SU-DHL-6 (cell line): Measurements from ENCODE around the gene KIF5C.

Experiments used
- H2AFZ ChIP-seq: fragments of 200-600 bp; sonication (generic); 2 replicates; pipeline ENCODE4 v1.6.1; 2014; ENCODE audit warnings: low read depth, mild to moderate bottlenecking, moderate library complexity, mixed read lengths, antibody characterized with exemption, low read length; ENCODE audit not compliant: severe bottlenecking
- H3F3A ChIP-seq: fragments of 200-600 bp; shearing (Covaris generic); 2 replicates; pipeline ENCODE4 v1.6.0; 2016; ENCODE audit warnings: antibody characterized with exemption, mild to moderate bottlenecking; ENCODE audit not compliant: insufficient read depth
- H3K27ac ChIP-seq: fragments of 200-600 bp; sonication (generic); 2 replicates; pipeline ENCODE4 v1.5.1; 2016; ENCODE audit warnings: low read depth, mild to moderate bottlenecking, low read length, moderate library complexity, mixed read lengths
- H3K27me3 ChIP-seq: fragments of 200-600 bp; sonication (generic), shearing (Covaris generic); 2 replicates; pipeline ENCODE4 v1.6.0; 2014; ENCODE audit warnings: mild to moderate bottlenecking, low read length
- H3K36me3 ChIP-seq: fragments of 200-600 bp; sonication (generic); 2 replicates; pipeline ENCODE4 v1.6.1; 2014; ENCODE audit warnings: mild to moderate bottlenecking, low read length, mixed read lengths
- H3K4me2 ChIP-seq: fragments of 300-600, 200-600 bp; shearing (Covaris generic), sonication (generic); 2 replicates; pipeline ENCODE4 v1.6.0; 2014; ENCODE audit warnings: low read length, low read depth, mild to moderate bottlenecking; ENCODE audit not compliant: poor library complexity, severe bottlenecking
- H3K4me3 ChIP-seq: fragments of 200-600 bp; sonication (generic); 2 replicates; pipeline ENCODE4 v1.5.1; 2014; ENCODE audit warnings: antibody characterized with exemption, low read length, mild to moderate bottlenecking, mixed read lengths; ENCODE audit not compliant: insufficient read depth, poor library complexity, severe bottlenecking
- H3K79me2 ChIP-seq: fragments of 200-600 bp; sonication (generic); 2 replicates; pipeline ENCODE4 v1.6.1; 2014; ENCODE audit warnings: mild to moderate bottlenecking, low read length, moderate library complexity; ENCODE audit not compliant: insufficient read depth
- H3K9ac ChIP-seq: fragments of 200-600 bp; sonication (generic); 2 replicates; pipeline ENCODE4 v1.7.0; 2014; ENCODE audit warnings: mild to moderate bottlenecking, low read length
- H3K9me2 ChIP-seq: fragments of 200-600 bp; sonication (generic); replicated peaks from 2 replicates; pipeline ENCODE4 v1.6.1; 2014; ENCODE audit warnings: low read length; ENCODE audit not compliant: insufficient read depth
- H3K9me3 ChIP-seq: fragments of 200-600 bp; sonication (generic); 2 replicates; pipeline ENCODE4 v1.6.1; 2014; ENCODE audit warnings: low read length, mixed read lengths; ENCODE audit not compliant: insufficient read depth
- H4K20me1 ChIP-seq: fragments of 200-600 bp; sonication (generic); 2 replicates; pipeline ENCODE4 v1.6.1; 2014; ENCODE audit warnings: low read depth, mild to moderate bottlenecking, antibody characterized with exemption, low read length, moderate library complexity, mixed read lengths
- CTCF ChIP-seq: fragments of 200-600 bp; sonication (generic); IDR thresholded peaks from one replicate; pipeline ENCODE4 v1.5.1; 2017; ENCODE audit warnings: antibody characterized with exemption, mild to moderate bottlenecking, low read length, moderate library complexity; ENCODE audit not compliant: insufficient read depth, poor library complexity, severe bottlenecking
- EZH2phosphoT487 ChIP-seq: fragments of 200-600 bp; sonication (generic), shearing (Covaris generic); conservative IDR thresholded peaks from 2 replicates; pipeline ENCODE4 v1.6.1; 2018; ENCODE audit warnings: mild to moderate bottlenecking, antibody characterized with exemption, low read length, moderate library complexity, mixed read lengths

Gene KIF5C

DNA sequence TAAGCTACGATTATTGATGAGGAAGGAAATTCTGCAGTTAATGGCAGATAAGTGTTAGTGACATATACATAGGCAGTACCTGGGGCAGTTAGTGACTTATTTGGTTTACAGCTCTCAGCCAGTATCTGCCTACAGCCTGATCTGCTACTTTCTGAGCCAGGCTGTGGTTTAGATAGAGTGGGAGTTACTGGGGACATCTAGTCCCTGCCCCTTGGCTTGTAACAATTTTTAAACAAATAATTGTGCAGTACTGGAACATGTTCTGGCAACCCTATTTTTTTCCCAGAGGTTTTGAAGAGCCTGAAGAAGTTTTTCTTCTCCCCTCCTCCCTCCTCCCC is 2.3 kb downstream of the KIF5C start:
- Histone ChIP-seq H3K36me3 (no peaks in the 10 kb centered on the region), H2AFZ (no peak overlapping the region), H4K20me1 (no peaks in the 10 kb centered on the region), H3K9ac (no peak overlapping the region), H3K9me2 (no peaks in the 10 kb centered on the region), H3K27me3 (no peaks in the 10 kb centered on the region), H3F3A (no peaks in the 10 kb centered on the region), H3K9me3 (no peaks in the 10 kb centered on the region), H3K4me3 (no peak overlapping the region), H3K79me2 (no peaks in the 10 kb centered on the region), H3K27ac (no peak overlapping the region), H3K4me2 (no peak overlapping the region)
- TF ChIP-seq EZH2phosphoT487 (no peak), CTCF (no peak)

GRCh38 chr2:148880636-148881035 is 5.6 kb downstream of the KIF5C start:
- H3K79me2 ChIP-seq, result no peaks in the 10 kb centered on the region
- H3K4me3 ChIP-seq, result no peak overlapping the region
- no peak for TF ChIP-seq CTCF
- no peak for TF ChIP-seq EZH2phosphoT487
- no peak overlapping the region for H3K9ac ChIP-seq
- H2AFZ ChIP-seq, result no peak overlapping the region
- no peaks in the 10 kb centered on the region for H4K20me1 ChIP-seq
- H3K9me2 ChIP-seq, result no peaks in the 10 kb centered on the region
- no peak overlapping the region for H3K4me2 ChIP-seq
- H3K27me3 ChIP-seq, result no peaks in the 10 kb centered on the region
- no peaks in the 10 kb centered on the region for H3K9me3 ChIP-seq
- no peak overlapping the region for H3K27ac ChIP-seq
- no peaks in the 10 kb centered on the region for H3F3A ChIP-seq
- H3K36me3 ChIP-seq, result no peaks in the 10 kb centered on the region

GRCh38 chr2:148882051-148882450 is 7.0 kb downstream of the KIF5C start:
- no peaks in the 10 kb centered on the region for H3K27me3 ChIP-seq
- no peaks in the 10 kb centered on the region for H3K36me3 ChIP-seq
- no peak overlapping the region for H3K27ac ChIP-seq
- no peaks in the 10 kb centered on the region for H3F3A ChIP-seq
- no peak overlapping the region for H3K4me2 ChIP-seq
- no peaks in the 10 kb centered on the region for H3K9me2 ChIP-seq
- H3K79me2 ChIP-seq, result no peaks in the 10 kb centered on the region
- no peak overlapping the region for H2AFZ ChIP-seq
- no peak for TF ChIP-seq EZH2phosphoT487
- no peak for TF ChIP-seq CTCF
- no peaks in the 10 kb centered on the region for H4K20me1 ChIP-seq
- no peak overlapping the region for H3K4me3 ChIP-seq
- H3K9ac ChIP-seq, result no peak overlapping the region
- H3K9me3 ChIP-seq, result no peaks in the 10 kb centered on the region

DNA sequence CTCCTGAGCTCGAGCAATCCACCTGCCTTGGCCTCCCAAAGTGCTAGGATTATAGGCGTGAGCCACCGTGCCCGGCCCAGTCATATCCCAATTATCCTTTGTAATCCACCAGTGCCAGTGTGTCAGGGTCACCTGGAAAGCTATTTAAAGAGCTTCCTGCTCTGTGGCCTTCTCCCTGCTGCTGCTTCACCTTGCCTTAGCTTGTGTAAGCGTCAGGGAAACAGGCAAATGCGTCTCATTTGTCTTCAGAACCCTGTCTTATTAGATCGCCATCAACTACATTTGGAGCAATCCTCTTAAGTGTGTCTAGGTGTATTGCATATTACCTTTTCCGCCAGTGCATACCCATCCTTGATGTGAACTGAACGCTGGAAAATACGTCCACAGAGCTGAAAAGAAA is 10.2 kb downstream of the KIF5C start:
- H3K79me2 ChIP-seq, result no peaks in the 10 kb centered on the region
- no peak overlapping the region for H3K4me3 ChIP-seq
- H3K9ac ChIP-seq, result no peak overlapping the region
- no peaks in the 10 kb centered on the region for H3K9me2 ChIP-seq
- no peak overlapping the region for H3K4me2 ChIP-seq
- H3F3A ChIP-seq, result no peaks in the 10 kb centered on the region
- H3K36me3 ChIP-seq, result no peaks in the 10 kb centered on the region
- H2AFZ ChIP-seq, result no peak overlapping the region
- H3K9me3 ChIP-seq, result no peaks in the 10 kb centered on the region
- no peaks in the 10 kb centered on the region for H3K27me3 ChIP-seq
- no peak overlapping the region for H3K27ac ChIP-seq
- TF ChIP-seq EZH2phosphoT487 (no peak), CTCF (no peak)
- H4K20me1 ChIP-seq, result no peaks in the 10 kb centered on the region
